GM12878 (cell line): ENCODE data around the gene GJA1. TPM values are rescaled to one million over a fixed set of nuclear protein-coding genes. Genes with fewer than 3 reads are reported as not detected.

Source experiments
- ATAC-seq: fragments of 200-7000 bp; cut with Tn5 transposase; 3 replicates; pipeline ENCODE4 v1.9.1; 2020; ENCODE audit warnings: mild to moderate bottlenecking, moderate library complexity
- BruUV-seq: library from RNA; stranded (reverse); fragments of 400-500 nt; replicated peaks from 2 replicates; lab custom pipeline; 2021; lab: Mats Ljungman, UMichigan
- CTCF ChIA-PET: fragments of 300-600 bp; sonication (Branson Sonifier 250); formaldehyde crosslinking; extraction: SDS; loops from one replicate; lab custom pipeline; 2021; ENCODE audit warnings: inconsistent platforms; lab: Yijun Ruan, JAX
- POLR2A ChIA-PET: fragments of 350-600 bp; formaldehyde crosslinking; extraction: SDS; loops from one replicate; lab custom pipeline; 2021; ENCODE audit warnings: inconsistent platforms; lab: Charles Lee
- RAD21 ChIA-PET: fragments of 300-600 bp; sonication (Branson Sonifier 250); formaldehyde crosslinking; loops from one replicate; lab custom pipeline; 2023; ENCODE audit warnings: antibody characterized with exemption; ENCODE audit not compliant: unreplicated experiment; lab: Charles Lee
- SMC1A ChIA-PET: fragments of 300-600 bp; sonication (Branson Sonifier 250); formaldehyde crosslinking; loops from one replicate; lab custom pipeline; 2023; ENCODE audit not compliant: unreplicated experiment, uncharacterized antibody; lab: Charles Lee
- DNase-seq: peaks from one replicate; pipeline ENCODE4 v3.0.0-alpha.2; 2011; ENCODE audit warnings: low read depth, low spot score
- FAIRE-seq: peaks from 3 replicates; lab custom pipeline; 2011; peaks lifted over from hg19 to GRCh38; lab: Jason Lieb, UNC
- H2AFZ ChIP-seq: 2 replicates; pipeline ENCODE4 v1.6.0; 2011; ENCODE audit warnings: low read depth, low read length, control low read depth; ENCODE audit not compliant: control insufficient read depth
- H3K27ac ChIP-seq: 2 replicates; pipeline ENCODE4 v1.5.1; 2011; ENCODE audit warnings: control low read depth; ENCODE audit not compliant: control insufficient read depth, insufficient read depth
- H3K27me3 ChIP-seq, 2 experiments: replicated peaks in 1 of 2; 2 replicates each; pipeline versions ENCODE4 v1.6.0 to v1.6.1; 2011; ENCODE audit warnings: low read length in 1 of 2; ENCODE audit not compliant: control insufficient read depth in 2 of 2, insufficient read depth in 2 of 2
- H3K36me3 ChIP-seq, 2 experiments: 2 replicates each; pipeline ENCODE4 v1.5.1; 2011; ENCODE audit warnings: low read length in 1 of 2; ENCODE audit not compliant: control insufficient read depth in 2 of 2, insufficient read depth in 2 of 2
- H3K4me1 ChIP-seq: 2 replicates; pipeline ENCODE4 v1.6.1; 2011; ENCODE audit warnings: mild to moderate bottlenecking, low read length, moderate library complexity, mixed read lengths; ENCODE audit not compliant: control insufficient read depth, insufficient read depth
- H3K4me2 ChIP-seq: 2 replicates; pipeline ENCODE4 v1.6.0; 2011; ENCODE audit warnings: control low read depth; ENCODE audit not compliant: control insufficient read depth, insufficient read depth
- H3K4me3 ChIP-seq: fragments of 200-600 bp; sonication (generic); 2 replicates; pipeline ENCODE4 v1.5.1; 2016
- H3K79me2 ChIP-seq: 2 replicates; pipeline ENCODE4 v1.6.0; 2011; ENCODE audit warnings: low read length; ENCODE audit not compliant: control insufficient read depth, insufficient read depth
- H3K9ac ChIP-seq: 2 replicates; pipeline ENCODE4 v1.8.0; 2011; ENCODE audit warnings: low read length, control low read depth, mixed read lengths; ENCODE audit not compliant: control insufficient read depth, insufficient read depth
- H3K9me3 ChIP-seq: replicated peaks from 3 replicates; pipeline ENCODE4 v1.5.1; 2011; ENCODE audit warnings: mild to moderate bottlenecking, low read length; ENCODE audit not compliant: control insufficient read depth, insufficient read depth
- H4K20me1 ChIP-seq: 2 replicates; pipeline ENCODE4 v1.6.0; 2011; ENCODE audit not compliant: control insufficient read depth, insufficient read depth
- ATF2 ChIP-seq: IDR thresholded peaks from 2 replicates; pipeline ENCODE4 v1.6.1; 2012; ENCODE audit warnings: low read length, inconsistent platforms
- BCL3 ChIP-seq: IDR thresholded peaks from 2 replicates; pipeline ENCODE4 v1.6.1; 2011; ENCODE audit warnings: borderline replicate concordance, low read depth, mild to moderate bottlenecking, moderate library complexity, low read length; ENCODE audit not compliant: insufficient read depth, poor library complexity, severe bottlenecking
- CEBPZ ChIP-seq: fragments of 150-350 bp; IDR thresholded peaks from 2 replicates; pipeline ENCODE4 v1.6.1; 2016; ENCODE audit warnings: low read depth, low read length
- MLLT1 ChIP-seq: fragments of 450-650 bp; IDR thresholded peaks from 2 replicates; pipeline ENCODE4 v1.6.1; 2016; ENCODE audit warnings: mild to moderate bottlenecking
- NR2C1 ChIP-seq: fragments of 450-650 bp; IDR thresholded peaks from 2 replicates; pipeline ENCODE4 v1.6.1; 2017; ENCODE audit warnings: antibody characterized with exemption, mild to moderate bottlenecking, moderate library complexity
- SUPT20H ChIP-seq: IDR thresholded peaks from 2 replicates; pipeline ENCODE4 v1.6.1; 2011; ENCODE audit warnings: low read depth, mild to moderate bottlenecking, low read length, moderate library complexity, borderline replicate concordance; ENCODE audit not compliant: control insufficient read depth
- WGBS: methylation state at CpG from one replicate; pipeline ENCODE4 v1.1.6; 2016; ENCODE audit warnings: low lambda C conversion rate; ENCODE audit not compliant: insufficient replicate concordance, insufficient coverage; ENCODE audit errors: missing lambda C conversion rate; 5-methylcytosine and 5-hydroxymethylcytosine counted together
- in situ Hi-C: fragments of 300-500 bp; cut with MboI; formaldehyde crosslinking; loops from 9 replicates; pipeline ENCODE4 v1.14.3; 2018; ENCODE audit warnings: mixed read lengths
- intact Hi-C: fragments of 100-400 bp; cut with micrococcal nuclease; formaldehyde crosslinking; loops from one replicate; pipeline ENCODE4 v1.14.2; 2022; ENCODE audit not compliant: unreplicated experiment
- polyA plus RNA-seq, 11 experiments: library from polyadenylated mRNA; depleted of rRNA in 4 of 11; unstranded in 6 of 11; stranded (reverse) in 5 of 11; fragments of >200 nt; fragmentation: Nextera tagmentation in 4 of 11; fragmentation: Illumina TruSeq in 1 of 11; extraction: Ambion mirVana in 4 of 11; extraction: Trizol in 1 of 11; gene quantifications; 1 replicate in 1 of 11; 2 replicates in 10 of 11; pipeline versions ENCODE4 v1.2.1 to v1.2.3, GENCODE V29; 2011 to 2016; ENCODE audit warnings: inconsistent platforms in 2 of 11, missing spikeins in 2 of 11, low read depth in 1 of 11
- total RNA-seq, 4 experiments: library from RNA; depleted of rRNA in 3 of 4; stranded (reverse); fragments of >200 nt in 3 of 4; fragmentation: Illumina TruSeq in 1 of 4; extraction: Trizol in 1 of 4; gene quantifications; 2 replicates each; pipeline versions ENCODE4 v1.2.1 to v1.2.3, GENCODE V29; 2013 to 2021

GJA1 gene
- total and polyA plus RNA-seq, 10 of the 15 experiments (the other 5 are each of a cell fraction or from before 2014, with no cell fraction given) = 0.11 to 0.69 (median 0.11) TPM; not detected in 7

- no peak for TF ChIP-seq CEBPZ
- TF ChIP-seq NR2C1 = no peak
Measured at GRCh38 chr6:121413879-121414278, 21.6 kb upstream of the GJA1 start (continued).

- FAIRE-seq (no peak), DNase-seq (no peak), ATAC-seq (no peak)
- H3K4me1 ChIP-seq = no peaks in the 10 kb centered on the region
- BruUV-seq = no TSS peak
- intact Hi-C loops = no loop called here
- POLR2A ChIA-PET = no interaction called here
- no peak overlapping the region for H3K9ac ChIP-seq
- H2AFZ ChIP-seq = no peak overlapping the region
- no peak overlapping the region for H3K4me2 ChIP-seq
- no peaks in the 10 kb centered on the region for H3K79me2 ChIP-seq
- H3K36me3 ChIP-seq = no peaks in the 10 kb centered on the region
- in situ Hi-C loops = no loop called here
- TF ChIP-seq ATF2 (no peak), MLLT1 (no peak), BCL3 (no peak), SUPT20H (no peak)
- no peak overlapping the region for H3K4me3 ChIP-seq
- RAD21 ChIA-PET = no interaction called here
- H3K27me3 ChIP-seq = no peaks in the 10 kb centered on the region
- SMC1A ChIA-PET = no interaction called here
- CTCF ChIA-PET = no interaction called here
- no peaks in the 10 kb centered on the region for H3K9me3 ChIP-seq
- 10% methylated on average over 2 of the region's 4 CpGs for WGBS
- H4K20me1 ChIP-seq = no peaks in the 10 kb centered on the region
- H3K27ac ChIP-seq = no peak overlapping the region
Measured at GRCh38 chr6:121418346-121418745, 17.1 kb upstream of the GJA1 start.
